Measurements from ENCODE around the gene HFE.
"Not testable (repeated sequence)": the region's sequence is repeated elsewhere in the genome, so short reads cannot be mapped to it uniquely, and the experiment has no call there.

The HFE gene

GRCh38 chr6:26087284-26088115 lies at the start of gene HFE:
Gene HFE (plus strand): TSS chr6:26087429. CDS start chr6:26087441, 12 bp downstream.
- no peak for DNase-seq

DNA sequence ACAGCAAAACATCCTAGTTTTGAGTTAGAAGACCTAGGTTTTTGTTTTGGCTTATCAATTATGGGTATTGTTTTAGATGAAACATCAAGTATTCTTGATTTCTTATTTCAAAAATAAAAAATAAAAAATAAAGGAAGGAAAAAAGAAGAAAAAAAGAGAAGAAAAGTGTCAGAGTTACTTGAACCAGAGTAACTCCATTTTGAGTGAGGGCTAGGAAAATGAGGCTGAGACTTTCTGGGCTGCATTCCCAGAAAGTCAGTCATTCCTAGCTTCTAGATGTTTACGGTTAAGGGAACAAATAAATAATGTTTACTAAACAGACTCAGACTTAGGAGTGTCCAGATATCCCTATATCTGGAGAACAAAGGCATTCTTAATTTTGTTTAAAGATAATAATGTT lies 45.3 kb upstream of the HFE start:
- no peak for DNase-seq

GRCh38 chr6:26043384-26044139 lies 43.7 kb upstream of the HFE start:
- DNase-seq = no peak

- DNase-seq = no peak
These were observed 42.8 kb upstream of the HFE start for GRCh38 chr6:26044140-26045064.

DNA sequence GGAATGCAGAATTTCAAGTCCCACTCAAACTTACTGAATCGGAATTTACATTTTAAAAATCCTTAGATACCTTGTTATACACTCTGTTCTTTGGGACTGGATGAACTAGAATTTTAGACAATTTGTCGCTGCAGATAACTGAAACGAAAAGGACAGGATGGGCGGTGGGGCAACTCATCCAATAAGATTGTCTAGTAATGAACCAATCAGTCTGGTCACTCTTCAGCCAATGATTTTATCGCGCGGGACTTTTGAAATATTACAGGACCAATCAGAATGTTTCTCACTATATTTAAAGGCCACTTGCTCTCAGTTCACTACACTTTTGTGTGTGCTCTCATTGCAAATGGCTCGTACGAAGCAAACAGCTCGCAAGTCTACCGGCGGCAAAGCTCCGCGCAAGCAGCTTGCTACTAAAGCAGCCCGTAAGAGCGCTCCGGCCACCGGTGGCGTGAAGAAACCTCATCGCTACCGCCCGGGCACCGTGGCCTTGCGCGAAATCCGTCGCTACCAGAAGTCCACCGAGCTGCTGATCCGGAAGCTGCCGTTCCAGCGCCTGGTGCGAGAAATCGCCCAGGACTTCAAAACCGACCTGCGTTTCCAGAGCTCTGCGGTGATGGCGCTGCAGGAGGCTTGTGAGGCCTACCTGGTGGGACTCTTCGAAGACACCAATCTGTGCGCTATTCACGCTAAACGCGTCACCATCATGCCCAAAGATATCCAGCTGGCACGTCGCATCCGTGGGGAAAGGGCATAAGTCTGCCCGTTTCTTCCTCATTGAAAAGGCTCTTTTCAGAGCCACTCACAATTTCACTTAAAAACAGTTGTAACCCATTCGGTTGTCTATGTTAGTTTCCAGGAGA lies 41.9 kb upstream of the HFE start:
- DNase-seq = no peak

DNA sequence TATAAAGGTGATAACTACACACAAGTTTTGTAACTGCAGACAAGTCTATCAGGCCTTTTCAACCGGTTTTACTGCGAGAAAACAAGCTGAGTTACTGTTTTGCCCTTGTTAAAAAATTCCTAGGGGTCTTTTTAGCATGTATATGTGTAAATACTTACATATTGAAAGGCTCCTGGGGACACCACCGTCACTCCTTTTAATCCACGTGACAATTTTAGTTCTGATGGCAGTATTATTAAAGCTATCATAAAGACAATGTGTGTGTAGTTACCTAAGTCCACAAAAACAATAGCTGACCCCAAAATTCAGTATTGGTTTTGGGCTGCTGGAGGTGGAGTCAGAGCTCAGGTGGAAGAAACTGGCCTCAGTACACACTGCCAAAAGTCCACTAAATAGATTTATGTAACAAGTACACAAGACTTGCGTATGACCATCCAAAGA lies 41.3 kb upstream of the HFE start:
- no peak for DNase-seq

GRCh38 chr6:26047329-26047728 lies 39.9 kb upstream of the HFE start:
- DNase-seq = not testable (repeated sequence)

- no peak for DNase-seq
These were observed 38.6 kb upstream of the HFE start for GRCh38 chr6:26048590-26048989.

GRCh38 chr6:26051665-26052310 lies 35.4 kb upstream of the HFE start:
- no peak for DNase-seq

GRCh38 chr6:26052762-26053250 lies 34.4 kb upstream of the HFE start:
- not testable (repeated sequence) for DNase-seq

- DNase-seq = peak; percentile 85
These were observed 33.0 kb upstream of the HFE start for GRCh38 chr6:26053992-26054780.

DNA sequence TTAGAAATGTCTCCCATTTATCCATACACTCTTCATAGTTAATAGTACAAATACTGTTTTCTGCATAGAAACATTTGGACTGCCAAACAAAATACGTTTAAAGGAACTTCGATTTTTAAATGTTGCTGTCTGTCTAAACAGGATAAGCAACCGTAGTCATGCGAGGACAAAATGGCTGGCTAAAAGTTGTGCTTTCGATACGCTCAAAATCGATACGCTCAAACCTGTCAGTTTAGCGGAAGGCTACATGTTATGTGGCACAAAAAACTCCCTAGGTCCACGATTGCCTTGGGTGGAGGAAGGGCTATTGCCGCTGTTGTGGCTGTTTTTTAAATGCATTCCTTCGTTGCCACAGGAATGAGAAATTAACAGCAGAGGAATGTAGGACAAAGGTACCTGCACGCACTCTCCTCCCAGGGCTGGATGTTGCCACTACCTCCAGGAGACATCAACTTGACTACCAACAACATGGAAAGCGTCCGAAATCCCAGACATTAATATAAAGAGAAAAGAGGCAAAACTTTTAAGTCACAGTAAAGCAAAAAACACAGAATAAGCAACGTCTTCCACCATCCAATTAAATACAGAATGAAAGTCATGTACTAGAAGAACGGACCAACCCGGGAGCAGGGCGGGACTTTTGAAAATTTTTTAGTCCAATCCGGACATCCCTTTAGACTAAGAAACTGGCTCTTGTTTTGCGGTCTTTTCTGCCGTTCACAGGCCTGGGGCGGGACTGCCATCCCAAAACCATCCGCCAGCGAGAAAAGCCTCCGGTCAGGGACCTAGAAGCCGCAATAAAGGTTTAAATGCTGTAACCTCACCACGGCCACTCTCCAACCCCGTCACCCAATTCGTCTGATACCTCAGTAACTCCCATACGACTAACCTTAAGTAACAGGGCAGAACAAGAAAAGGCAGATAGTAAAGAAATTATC lies 32.2 kb upstream of the HFE start:
- DNase-seq = peak; percentile 97

DNA sequence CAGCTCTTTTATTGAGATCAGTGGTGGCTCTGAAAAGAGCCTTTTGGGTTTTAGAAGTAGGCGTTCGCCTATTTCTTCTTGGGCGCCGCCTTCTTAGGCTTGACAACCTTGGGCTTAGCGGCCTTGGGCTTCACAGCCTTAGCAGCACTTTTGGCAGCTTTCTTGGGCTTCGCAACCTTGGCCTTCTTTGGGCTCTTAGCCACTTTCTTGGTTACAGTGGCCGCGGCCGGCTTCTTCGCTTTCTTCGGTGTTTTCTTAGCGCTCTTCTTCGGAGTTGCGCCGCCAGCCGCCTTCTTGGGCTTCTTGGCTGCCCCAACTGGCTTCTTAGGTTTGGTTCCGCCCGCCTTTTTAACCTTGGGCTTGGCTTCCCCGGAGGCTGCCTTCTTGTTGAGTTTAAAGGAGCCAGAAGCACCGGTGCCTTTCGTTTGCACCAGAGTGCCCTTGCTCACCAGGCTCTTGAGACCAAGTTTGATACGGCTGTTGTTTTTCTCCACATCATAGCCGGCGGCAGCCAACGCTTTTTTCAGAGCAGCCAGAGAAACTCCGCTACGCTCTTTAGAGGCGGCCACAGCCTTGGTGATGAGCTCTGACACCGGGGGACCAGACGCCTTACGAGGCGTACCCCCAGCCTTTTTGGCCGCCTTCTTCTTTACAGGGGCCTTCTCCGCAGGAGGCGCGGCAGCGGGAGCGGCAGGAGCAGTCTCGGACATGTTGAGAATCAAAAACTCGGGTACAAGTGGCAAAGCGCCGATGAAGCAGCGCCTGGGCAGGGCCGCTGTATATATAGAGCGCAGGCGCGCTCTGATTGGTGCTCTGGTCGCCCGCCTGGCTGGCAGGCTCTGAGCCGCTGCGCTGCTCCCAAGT lies 31.3 kb upstream of the HFE start:
- peak; percentile 97 for DNase-seq

DNA sequence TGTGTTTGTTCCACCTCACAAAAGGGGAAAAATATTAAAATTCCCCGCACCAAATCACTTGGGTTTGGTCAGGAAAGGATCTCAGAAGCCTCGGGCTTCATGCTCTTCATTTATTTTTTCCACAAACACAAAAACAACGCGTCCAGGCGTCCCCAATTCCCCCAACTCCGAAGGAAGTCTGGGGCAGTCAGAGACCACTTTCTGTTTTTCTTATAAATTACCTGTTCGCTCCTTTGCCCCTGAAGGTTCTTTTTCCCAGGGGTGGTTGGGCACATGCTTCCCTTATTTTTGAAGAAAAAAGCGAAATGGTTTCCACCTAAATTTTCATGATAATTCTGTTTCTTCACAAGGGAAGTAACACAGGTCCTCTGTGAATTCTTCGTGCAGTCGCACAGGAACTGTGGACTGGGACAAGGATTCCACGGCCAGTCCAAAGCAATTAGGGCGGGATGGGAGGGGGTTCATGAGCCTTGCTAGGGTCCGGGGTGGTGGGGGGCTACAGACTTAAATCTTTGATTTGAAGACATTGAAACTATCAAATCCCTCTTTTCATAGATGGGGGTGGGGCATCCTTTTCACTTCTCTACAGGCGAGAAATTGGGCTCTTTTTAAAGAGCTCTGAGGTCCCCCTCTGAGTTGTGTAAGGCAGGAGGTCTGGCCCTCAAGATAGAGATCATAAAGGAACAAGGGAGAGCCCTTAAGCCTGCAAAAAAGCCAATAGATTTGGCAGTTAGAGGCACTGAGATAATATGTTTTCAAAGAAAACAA lies 30.5 kb upstream of the HFE start:
- peak; percentile 76 for DNase-seq

GRCh38 chr6:26057899-26058298 lies 29.3 kb upstream of the HFE start:
- DNase-seq = peak; percentile 89

- not testable (repeated sequence) for DNase-seq
These were observed 28.7 kb upstream of the HFE start for GRCh38 chr6:26058477-26059033.

GRCh38 chr6:26059941-26060340 lies 27.3 kb upstream of the HFE start:
- DNase-seq = no peak

All from NCI-H82 (cell line).